HCT116 (cell line): ENCODE measurements around the gene SH3BGR. TPM values are rescaled to one million over a fixed set of nuclear protein-coding genes. Genes with fewer than 3 reads are reported as not detected.

Source experiments
- ATAC-seq: fragments of 200-7000 bp; cut with Tn5 transposase; 2 replicates; pipeline ENCODE4 v1.9.1; 2020; ENCODE audit warnings: mild to moderate bottlenecking, moderate library complexity
- BruUV-seq: library from RNA; stranded (reverse); fragments of 400-500 nt; replicated peaks from 2 replicates; lab custom pipeline; 2021; lab: Mats Ljungman, UMichigan
- CTCF ChIA-PET: fragments of 300-600 bp; sonication (Branson Sonifier 250); formaldehyde crosslinking; loops from one replicate; lab custom pipeline; 2021; ENCODE audit warnings: antibody characterized with exemption; lab: Charles Lee
- POLR2A ChIA-PET: fragments of 300-600, 350-600 bp; sonication (Branson Sonifier 250); formaldehyde crosslinking; loops from one replicate; lab custom pipeline; 2021; ENCODE audit warnings: antibody characterized with exemption; lab: Charles Lee
- RAD21 ChIA-PET, 2 experiments: fragments of 300-600 bp; sonication (Branson Sonifier 250); formaldehyde crosslinking; loops; one replicate each; lab custom pipeline; 2023; ENCODE audit warnings: low total read pairs in 2 of 2; ENCODE audit not compliant: uncharacterized antibody in 2 of 2, unreplicated experiment in 2 of 2, low non-redundant PET in 1 of 2; lab: Charles Lee
- DNase-seq: peaks from one replicate; pipeline ENCODE4 v3.0.0-alpha.2; 2010; ENCODE audit warnings: low read depth, low spot score
- H2AFZ ChIP-seq: fragments of 200-600 bp; shearing (Covaris generic), sonication (generic); 2 replicates; pipeline ENCODE4 v1.6.1; 2017; ENCODE audit warnings: low read depth, mixed run types, mixed read lengths, antibody characterized with exemption, low read length; ENCODE audit not compliant: poor library complexity, severe bottlenecking
- H3K27ac ChIP-seq: 2 replicates; pipeline ENCODE4 v1.5.1; 2012; ENCODE audit warnings: low read depth, low read length
- H3K27me3 ChIP-seq: fragments of 200-600 bp; sonication (generic); 2 replicates; pipeline ENCODE4 v1.6.1; 2016; ENCODE audit warnings: mixed run types, low read length, mixed read lengths; ENCODE audit not compliant: insufficient read depth
- H3K36me3 ChIP-seq, 2 experiments: fragments of 200-500 bp in 1 of 2; fragments of 200-600 bp in 1 of 2; sonication (Bioruptor generic) in 1 of 2; sonication (generic) in 1 of 2; 2 replicates each; pipeline versions ENCODE4 v1.5.1 to v1.6.1; 2014 to 2016; ENCODE audit warnings: low read length in 2 of 2, inconsistent platforms in 1 of 2, mixed read lengths in 1 of 2, mixed run types in 1 of 2; ENCODE audit not compliant: insufficient read depth in 2 of 2, control insufficient read depth in 1 of 2
- H3K4me1 ChIP-seq, 2 experiments: fragments of 200-600 bp in 1 of 2; sonication (generic) in 1 of 2; 2 replicates each; pipeline versions ENCODE4 v1.5.1 to v1.6.1; 2012 to 2017; ENCODE audit warnings: low read length in 2 of 2, inconsistent platforms in 1 of 2, mild to moderate bottlenecking in 1 of 2, mixed read lengths in 1 of 2, mixed run types in 1 of 2, moderate library complexity in 1 of 2; ENCODE audit not compliant: insufficient read depth in 2 of 2, control insufficient read depth in 1 of 2
- H3K4me2 ChIP-seq: fragments of 200-600 bp; sonication (generic); 2 replicates; pipeline ENCODE4 v1.6.1; 2017; ENCODE audit warnings: mixed run types, low read length, mixed read lengths
- H3K4me3 ChIP-seq, 2 experiments: fragments of 200-600 bp in 1 of 2; sonication (generic) in 1 of 2; replicated peaks in 1 of 2; 2 replicates each; pipeline ENCODE4 v1.5.1; 2011 to 2016; ENCODE audit warnings: low read length in 2 of 2, control low read depth in 1 of 2, low read depth in 1 of 2, mild to moderate bottlenecking in 1 of 2, mixed read lengths in 1 of 2, mixed run types in 1 of 2
- H3K79me2 ChIP-seq: fragments of 200-600 bp; sonication (generic); 2 replicates; pipeline ENCODE4 v1.6.1; 2017; ENCODE audit warnings: mild to moderate bottlenecking, mixed run types, low read length, moderate library complexity, mixed read lengths; ENCODE audit not compliant: insufficient read depth
- H3K9ac ChIP-seq: fragments of 200-600 bp; sonication (generic); 2 replicates; pipeline ENCODE4 v1.6.1; 2016; ENCODE audit warnings: low read length, mixed read lengths
- H3K9me2 ChIP-seq: fragments of 200-600 bp; sonication (generic), shearing (Covaris generic); 2 replicates; pipeline ENCODE4 v1.6.1; 2017; ENCODE audit warnings: mixed run types, mild to moderate bottlenecking, moderate library complexity; ENCODE audit not compliant: insufficient read depth
- H3K9me3 ChIP-seq, 2 experiments: fragments of 200-500 bp in 1 of 2; fragments of 200-600 bp in 1 of 2; sonication (Bioruptor generic) in 1 of 2; sonication (generic) in 1 of 2; 2 replicates each; pipeline ENCODE4 v1.6.1; 2014 to 2017; ENCODE audit warnings: low read length in 2 of 2, mixed read lengths in 2 of 2, inconsistent platforms in 1 of 2, low read depth in 1 of 2, mild to moderate bottlenecking in 1 of 2, mixed run types in 1 of 2, moderate library complexity in 1 of 2; ENCODE audit not compliant: control insufficient read depth in 1 of 2, insufficient read depth in 1 of 2
- H4K20me1 ChIP-seq: fragments of 200-600 bp; sonication (generic), shearing (Covaris generic); 2 replicates; pipeline ENCODE4 v1.6.1; 2017; ENCODE audit warnings: mixed run types, mild to moderate bottlenecking, moderate library complexity; ENCODE audit not compliant: insufficient read depth
- CBX3 ChIP-seq: IDR thresholded peaks from 2 replicates; pipeline ENCODE4 v1.6.1; 2012; ENCODE audit warnings: low read depth
- CEBPB ChIP-seq: IDR thresholded peaks from 2 replicates; pipeline ENCODE4 v1.6.1; 2012; ENCODE audit warnings: low read depth
- EGR1 ChIP-seq: IDR thresholded peaks from 2 replicates; pipeline ENCODE4 v1.6.1; 2012; ENCODE audit warnings: low read depth
- EZH2 ChIP-seq: fragments of 200-600 bp; sonication (generic); IDR thresholded peaks from 2 replicates; pipeline ENCODE4 v1.6.1; 2017; ENCODE audit warnings: antibody characterized with exemption, mixed run types
- FOSL1 ChIP-seq: IDR thresholded peaks from 2 replicates; pipeline ENCODE4 v1.6.1; 2012; ENCODE audit warnings: low read depth
- POLR2A ChIP-seq: IDR thresholded peaks from 2 replicates; pipeline ENCODE4 v1.7.0; 2011; ENCODE audit warnings: borderline replicate concordance; ENCODE audit not compliant: insufficient read depth, insufficient read length; ENCODE audit errors: extremely low read depth
- POLR2AphosphoS5 ChIP-seq: IDR thresholded peaks from 2 replicates; pipeline ENCODE4 v1.6.1; 2011; ENCODE audit warnings: mild to moderate bottlenecking, low read depth, low read length, moderate library complexity
- RAD21 ChIP-seq: IDR thresholded peaks from 2 replicates; pipeline ENCODE4 v1.6.1; 2012; ENCODE audit warnings: low read depth, mild to moderate bottlenecking
- SIN3A ChIP-seq: IDR thresholded peaks from 2 replicates; pipeline ENCODE4 v1.6.1; 2012; ENCODE audit warnings: low read depth
- SP1 ChIP-seq: IDR thresholded peaks from 2 replicates; pipeline ENCODE4 v1.6.1; 2012; ENCODE audit warnings: low read depth
- SRF ChIP-seq: IDR thresholded peaks from 2 replicates; pipeline ENCODE4 v1.6.1; 2012; ENCODE audit warnings: low read depth
- TCF7L2 ChIP-seq: IDR thresholded peaks from 2 replicates; pipeline ENCODE4 v1.7.0; 2011; ENCODE audit warnings: borderline replicate concordance, inconsistent platforms; ENCODE audit not compliant: insufficient read depth, insufficient read length; ENCODE audit errors: extremely low read depth
- YY1 ChIP-seq: IDR thresholded peaks from 2 replicates; pipeline ENCODE4 v1.6.1; 2011; ENCODE audit warnings: low read length, low read depth, moderate library complexity, mild to moderate bottlenecking; ENCODE audit not compliant: insufficient replicate concordance; ENCODE audit errors: extremely low read depth
- ZFX ChIP-seq: fragments of 450-650 bp; IDR thresholded peaks from 2 replicates; pipeline ENCODE4 v1.6.1; 2017
- ZNF274 ChIP-seq: fragments of 200-500 bp; sonication (Bioruptor generic); IDR thresholded peaks from 2 replicates; pipeline ENCODE4 v1.6.1; 2014; ENCODE audit warnings: mild to moderate bottlenecking, low read depth, low read length, inconsistent platforms
- intact Hi-C: fragments of 100-400 bp; cut with micrococcal nuclease; formaldehyde crosslinking; loops from 2 replicates; pipeline ENCODE4 v1.10.0; 2022
- total RNA-seq: library from RNA; stranded (reverse); gene quantifications from one replicate; pipeline ENCODE4 v1.2.1, GENCODE V29; 2021; ENCODE audit not compliant: unreplicated experiment
- TF ChIP-seq, protein P1 (sequence below): IDR thresholded peaks from 2 replicates; pipeline ENCODE4 v1.6.1; 2011; ENCODE audit warnings: mild to moderate bottlenecking, low read length, moderate library complexity; ENCODE audit not compliant: insufficient replicate concordance; ENCODE audit errors: extremely low read depth
- TF ChIP-seq, protein P2 (sequence below): IDR thresholded peaks from 2 replicates; pipeline ENCODE4 v1.6.1; 2012

The SH3BGR gene
- total RNA-seq, 1 experiment from 2014 or later = 4.8 TPM

DNA sequence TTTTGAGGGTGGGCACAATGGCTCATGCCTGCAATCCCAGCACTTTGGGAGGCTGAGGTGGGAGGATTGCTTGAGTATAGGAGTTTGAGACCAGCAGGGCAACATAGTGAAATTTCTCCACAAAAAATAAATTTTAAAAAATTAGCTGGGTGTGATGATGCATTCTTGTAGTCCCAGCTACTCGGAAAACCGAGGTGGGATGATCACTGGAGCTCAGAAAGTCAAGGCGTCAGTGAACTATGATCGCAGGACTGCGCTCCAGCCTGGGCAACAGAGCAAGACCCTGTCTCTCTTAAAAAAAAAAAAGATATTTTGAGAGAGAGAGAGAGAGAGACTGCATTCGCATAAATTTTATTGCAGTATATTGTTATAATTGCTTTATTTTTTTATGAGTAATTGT is 85.1 kb downstream of the SH3BGR start:
- ChIA-PET POLR2A (no interaction called here), RAD21 (no interaction called here), CTCF (no interaction called here)
- Histone ChIP-seq H4K20me1 (no peaks in the 10 kb centered on the region), H3K9me2 (no peaks in the 10 kb centered on the region), H3K4me3 (no peak overlapping the region), H3K9ac (no peak overlapping the region), H3K27me3 (no peaks in the 10 kb centered on the region), H3K4me1 (no peaks in the 10 kb centered on the region), H2AFZ (no peak overlapping the region), H3K9me3 (no peaks in the 10 kb centered on the region), H3K4me2 (no peak overlapping the region), H3K79me2 (no peaks in the 10 kb centered on the region), H3K36me3 (no peaks in the 10 kb centered on the region), H3K27ac (no peak overlapping the region)
- DNase-seq (no peak), ATAC-seq (no peak)
- intact Hi-C loops = no loop called here
- BruUV-seq = no TSS peak
- no peak for TF ChIP-seq SIN3A
- TF ChIP-seq CBX3 = no peak
- TF ChIP-seq FOSL1 = no peak
- TF ChIP-seq, protein P1, sequence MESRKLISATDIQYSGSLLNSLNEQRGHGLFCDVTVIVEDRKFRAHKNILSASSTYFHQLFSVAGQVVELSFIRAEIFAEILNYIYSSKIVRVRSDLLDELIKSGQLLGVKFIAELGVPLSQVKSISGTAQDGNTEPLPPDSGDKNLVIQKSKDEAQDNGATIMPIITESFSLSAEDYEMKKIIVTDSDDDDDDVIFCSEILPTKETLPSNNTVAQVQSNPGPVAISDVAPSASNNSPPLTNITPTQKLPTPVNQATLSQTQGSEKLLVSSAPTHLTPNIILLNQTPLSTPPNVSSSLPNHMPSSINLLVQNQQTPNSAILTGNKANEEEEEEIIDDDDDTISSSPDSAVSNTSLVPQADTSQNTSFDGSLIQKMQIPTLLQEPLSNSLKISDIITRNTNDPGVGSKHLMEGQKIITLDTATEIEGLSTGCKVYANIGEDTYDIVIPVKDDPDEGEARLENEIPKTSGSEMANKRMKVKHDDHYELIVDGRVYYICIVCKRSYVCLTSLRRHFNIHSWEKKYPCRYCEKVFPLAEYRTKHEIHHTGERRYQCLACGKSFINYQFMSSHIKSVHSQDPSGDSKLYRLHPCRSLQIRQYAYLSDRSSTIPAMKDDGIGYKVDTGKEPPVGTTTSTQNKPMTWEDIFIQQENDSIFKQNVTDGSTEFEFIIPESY = no peak
- no peak for TF ChIP-seq SP1
- no peak for TF ChIP-seq ZNF274
- TF ChIP-seq CEBPB = no peak
- TF ChIP-seq EZH2 = no peak
- no peak for TF ChIP-seq POLR2A
- TF ChIP-seq, protein P2, sequence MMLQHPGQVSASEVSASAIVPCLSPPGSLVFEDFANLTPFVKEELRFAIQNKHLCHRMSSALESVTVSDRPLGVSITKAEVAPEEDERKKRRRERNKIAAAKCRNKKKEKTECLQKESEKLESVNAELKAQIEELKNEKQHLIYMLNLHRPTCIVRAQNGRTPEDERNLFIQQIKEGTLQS = no peak
- no peak for TF ChIP-seq YY1
- TF ChIP-seq ZFX = no peak
- no peak for TF ChIP-seq RAD21
- no peak for TF ChIP-seq SRF
- TF ChIP-seq EGR1 = no peak
- no peak for TF ChIP-seq TCF7L2
- no peak for TF ChIP-seq POLR2AphosphoS5
